Ishikawa (cell line): ENCODE results near the gene USP37.

ENCODE experiments used
- CEBPB ChIP-seq: IDR thresholded peaks from 2 replicates; pipeline ENCODE4 v1.6.1; 2012
- CREB1 ChIP-seq: IDR thresholded peaks from 2 replicates; pipeline ENCODE4 v1.6.1; 2012; ENCODE audit warnings: low read depth
- EP300 ChIP-seq: IDR thresholded peaks from 2 replicates; pipeline ENCODE4 v1.6.1; 2012; ENCODE audit warnings: borderline replicate concordance
- REST ChIP-seq: IDR thresholded peaks from 2 replicates; pipeline ENCODE4 v1.6.1; 2012; ENCODE audit warnings: low read depth, mild to moderate bottlenecking
- TAF1 ChIP-seq: IDR thresholded peaks from 2 replicates; pipeline ENCODE4 v1.6.1; 2012; ENCODE audit warnings: low read depth, mild to moderate bottlenecking
- USF1 ChIP-seq: IDR thresholded peaks from 2 replicates; pipeline ENCODE4 v1.6.1; 2012
- ZBTB7A ChIP-seq: IDR thresholded peaks from 2 replicates; pipeline ENCODE4 v1.6.1; 2012; ENCODE audit warnings: low read depth

GRCh38 chr2:218446547-218446946, 121.6 kb downstream of the USP37 start:
- TF ChIP-seq EP300 (no peak), ZBTB7A (no peak), USF1 (no peak), TAF1 (no peak), CEBPB (no peak), CREB1 (no peak), REST (no peak)
